HG02943 (cell line): ENCODE results near the gene ATG101.

ENCODE experiments used
- ATAC-seq: cut with Tn5 transposase; IDR thresholded peaks from one replicate; pipeline ENCODE4 v1.9.1; 2021; ENCODE audit warnings: mild to moderate bottlenecking, low read depth, moderate library complexity; ENCODE audit not compliant: unreplicated experiment

The ATG101 gene

DNA sequence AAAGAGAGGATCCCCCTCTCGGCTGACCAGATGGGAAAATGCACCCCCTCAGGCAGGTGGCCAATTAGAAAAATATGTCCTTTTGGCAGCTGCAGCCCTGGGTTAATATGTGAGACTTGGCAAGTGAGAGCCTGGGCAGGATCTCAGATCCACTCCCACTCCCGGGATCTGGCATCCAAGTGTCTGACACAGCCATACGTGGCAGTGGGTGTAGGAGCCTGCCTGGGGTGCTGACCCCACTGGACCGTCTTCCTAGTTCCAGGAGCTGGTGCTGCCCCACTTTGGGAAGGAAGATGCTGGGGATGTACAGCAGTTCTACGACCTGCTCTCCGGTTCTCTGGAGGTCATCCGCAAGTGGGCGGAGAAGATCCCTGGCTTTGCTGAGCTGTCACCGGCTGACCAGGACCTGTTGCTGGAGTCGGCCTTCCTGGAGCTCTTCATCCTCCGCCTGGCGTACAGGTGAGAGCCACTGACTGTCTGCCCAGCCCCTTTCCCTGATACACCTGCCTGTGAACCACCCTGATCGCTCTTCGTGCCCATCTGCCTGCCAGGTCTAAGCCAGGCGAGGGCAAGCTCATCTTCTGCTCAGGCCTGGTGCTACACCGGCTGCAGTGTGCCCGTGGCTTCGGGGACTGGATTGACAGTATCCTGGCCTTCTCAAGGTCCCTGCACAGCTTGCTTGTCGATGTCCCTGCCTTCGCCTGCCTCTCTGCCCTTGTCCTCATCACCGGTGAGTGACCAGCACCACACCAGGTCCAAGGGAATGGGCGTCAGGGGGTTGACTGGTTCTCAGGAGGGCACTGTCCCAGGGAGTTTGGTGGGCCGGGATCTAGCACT, 12.8 kb upstream of the ATG101 start:
- no peak for ATAC-seq

DNA sequence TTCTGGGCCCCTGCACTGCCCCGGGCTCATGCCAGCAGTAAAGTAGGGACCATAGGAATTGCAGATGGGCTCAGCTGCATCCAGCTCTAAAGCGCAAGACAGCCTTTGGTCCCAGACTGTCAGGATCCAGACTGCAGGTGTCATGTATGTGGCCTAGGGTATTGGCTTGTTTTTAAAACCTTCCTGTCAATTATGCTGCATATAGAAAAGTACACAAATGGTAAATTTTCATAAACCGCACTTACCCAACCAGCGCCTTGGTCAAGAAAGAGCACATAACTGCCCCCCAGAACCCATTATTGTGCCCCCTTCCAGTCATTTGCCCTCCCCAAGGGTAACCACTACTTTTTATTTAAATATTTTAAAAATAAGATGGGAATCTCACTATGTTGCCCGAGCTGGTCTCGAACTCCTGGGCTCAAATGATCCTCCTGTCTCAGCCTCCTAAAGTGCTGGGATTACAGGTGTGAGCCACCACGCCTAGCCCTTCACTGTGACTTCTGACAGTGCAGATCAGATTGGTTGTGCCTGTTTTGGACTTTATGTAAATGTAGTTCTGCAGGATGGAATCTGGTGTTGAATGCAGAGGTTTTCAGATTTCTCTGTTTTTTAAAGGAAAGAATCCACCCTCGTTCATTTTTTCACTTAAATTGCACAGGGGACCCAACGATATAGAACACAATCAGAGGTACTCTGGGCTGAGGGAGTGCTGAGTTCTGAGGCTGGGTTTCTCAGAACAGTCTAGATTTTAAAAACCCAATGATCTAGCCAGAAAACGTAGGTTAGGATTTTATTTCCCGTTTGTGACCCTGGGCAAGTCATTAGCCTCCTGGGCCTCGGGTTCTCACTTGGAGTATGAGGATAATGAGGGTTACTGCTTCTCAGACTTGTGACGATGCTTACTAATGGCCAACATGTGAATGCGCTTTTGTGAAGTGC, 11.9 kb upstream of the ATG101 start:
- no peak for ATAC-seq

- ATAC-seq: no peak
Measured at GRCh38 chr12:52058631-52059361, 11.0 kb upstream of the ATG101 start.

- ATAC-seq: no peak
Measured at GRCh38 chr12:52059582-52060497, 9.9 kb upstream of the ATG101 start.

DNA sequence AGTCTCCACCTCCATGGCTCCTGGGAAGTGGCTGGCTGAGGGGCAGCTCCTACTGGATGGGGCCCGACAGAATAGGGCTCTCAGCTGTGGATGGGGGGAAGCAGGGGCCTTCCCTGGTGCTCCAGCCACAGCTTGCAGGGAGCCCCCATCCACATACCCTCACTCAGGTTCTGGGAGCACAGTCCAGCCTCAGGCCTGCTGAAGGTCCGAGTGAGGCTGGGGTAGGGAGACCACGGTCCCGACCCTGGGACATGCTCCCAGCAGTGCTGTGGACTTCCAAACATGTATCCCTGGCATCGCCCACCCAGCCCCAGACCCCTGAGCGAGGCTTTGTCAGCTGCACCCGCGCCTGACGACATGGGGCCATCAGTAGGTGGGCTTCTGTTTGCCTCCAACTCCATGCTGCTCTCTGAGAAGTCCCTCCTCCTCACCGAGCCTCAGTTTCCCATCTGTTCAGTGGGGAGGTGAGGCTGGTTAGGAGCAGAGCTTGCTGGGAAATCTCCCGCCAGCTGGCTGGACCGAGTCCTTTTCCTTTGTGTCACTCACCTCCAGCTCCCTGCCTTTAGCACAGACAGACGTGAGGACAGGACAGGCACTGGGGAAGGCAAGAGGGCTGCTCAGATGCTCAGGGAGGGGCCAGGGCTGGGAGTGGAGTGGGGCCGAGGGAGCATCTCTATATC, 9.1 kb upstream of the ATG101 start:
- no peak for ATAC-seq

- no peak for ATAC-seq
Measured at GRCh38 chr12:52061470-52062166, 8.2 kb upstream of the ATG101 start.

DNA sequence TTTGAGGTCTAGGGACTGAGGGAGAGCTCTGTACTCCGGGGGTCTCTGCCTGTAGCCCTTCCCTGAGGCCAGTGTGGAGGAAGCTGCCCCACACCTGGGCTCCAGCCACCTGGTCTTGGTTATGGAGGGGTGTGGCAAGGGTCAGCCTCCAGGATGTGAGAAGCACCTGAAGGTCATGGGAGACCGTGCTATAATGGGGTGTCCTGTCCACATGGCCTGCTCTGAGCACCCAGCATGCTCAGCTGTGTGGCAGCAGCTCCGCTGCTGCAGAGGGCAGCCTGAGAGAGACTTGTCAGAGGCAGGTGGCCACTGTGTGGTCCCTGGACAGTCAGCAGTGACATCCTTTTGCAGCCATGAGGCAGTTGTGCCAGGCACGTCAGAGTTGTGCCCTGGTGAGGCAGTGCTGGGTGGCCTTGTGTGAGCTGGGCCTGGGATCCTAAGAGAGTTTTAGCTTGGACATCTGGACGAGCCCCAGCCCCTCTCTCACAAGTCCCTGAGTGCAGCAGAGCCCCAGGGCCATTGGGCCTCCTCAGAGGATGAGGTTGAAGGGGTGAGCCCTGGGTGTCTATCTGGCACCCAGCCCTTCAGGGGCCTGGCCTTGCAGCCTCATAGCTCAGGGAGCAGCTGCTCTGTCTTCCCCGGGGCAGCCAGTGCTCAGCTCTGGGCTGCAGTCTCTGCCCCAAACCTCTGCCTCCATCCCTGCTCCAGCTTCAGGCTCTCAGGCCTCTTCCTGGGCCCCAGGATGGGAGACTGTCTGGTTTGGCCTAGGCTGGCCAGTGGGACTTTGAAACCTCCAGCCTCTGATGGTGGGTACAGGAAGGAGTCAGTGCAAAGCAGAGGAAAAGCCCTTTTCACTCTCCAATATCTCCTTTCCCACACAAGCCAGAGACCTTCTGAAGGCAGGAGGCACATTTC, 7.4 kb upstream of the ATG101 start:
- ATAC-seq: no peak

DNA sequence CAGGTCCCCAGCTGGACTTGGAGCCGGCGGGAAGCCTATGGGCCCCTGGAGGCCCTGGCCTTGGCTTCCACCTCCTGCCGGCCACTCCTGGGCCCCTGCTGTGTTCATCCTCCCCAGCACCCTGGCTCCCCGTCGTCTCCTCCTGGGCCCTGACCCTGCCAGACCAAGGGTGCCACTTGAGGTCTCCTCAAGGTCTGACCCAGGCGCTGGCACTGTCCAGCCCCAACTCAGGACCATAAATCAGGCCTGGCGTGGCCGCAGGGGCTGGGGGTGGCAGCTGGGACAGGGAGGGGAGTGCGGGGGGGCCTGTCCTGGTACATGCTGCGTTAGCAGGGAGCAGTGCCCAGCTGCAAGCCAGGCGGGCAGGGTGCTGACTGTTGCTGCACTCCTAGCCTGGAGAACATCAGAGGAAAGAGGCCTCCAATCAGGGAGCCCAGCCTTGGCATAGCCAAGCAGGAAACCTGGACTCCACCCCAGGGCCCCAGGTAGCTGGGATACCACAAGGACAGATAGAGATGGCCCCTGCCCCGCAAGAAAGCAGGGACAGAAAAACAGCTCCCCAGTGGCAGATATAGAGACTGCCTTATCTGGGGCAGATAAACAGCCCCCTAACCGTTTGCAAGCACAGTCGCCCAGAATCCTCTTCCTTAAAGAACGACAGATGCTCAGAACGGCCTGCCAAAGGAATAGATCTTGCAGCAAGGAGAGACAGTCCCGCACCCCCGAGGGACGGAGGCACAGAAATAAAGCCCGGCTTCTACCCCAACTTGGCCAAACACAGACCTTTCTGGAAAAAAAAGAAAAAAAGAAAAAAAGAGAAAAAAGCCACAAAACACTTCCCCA, 6.5 kb upstream of the ATG101 start:
- ATAC-seq: no peak

GRCh38 chr12:52063981-52064649, 5.7 kb upstream of the ATG101 start:
- ATAC-seq: no peak

DNA sequence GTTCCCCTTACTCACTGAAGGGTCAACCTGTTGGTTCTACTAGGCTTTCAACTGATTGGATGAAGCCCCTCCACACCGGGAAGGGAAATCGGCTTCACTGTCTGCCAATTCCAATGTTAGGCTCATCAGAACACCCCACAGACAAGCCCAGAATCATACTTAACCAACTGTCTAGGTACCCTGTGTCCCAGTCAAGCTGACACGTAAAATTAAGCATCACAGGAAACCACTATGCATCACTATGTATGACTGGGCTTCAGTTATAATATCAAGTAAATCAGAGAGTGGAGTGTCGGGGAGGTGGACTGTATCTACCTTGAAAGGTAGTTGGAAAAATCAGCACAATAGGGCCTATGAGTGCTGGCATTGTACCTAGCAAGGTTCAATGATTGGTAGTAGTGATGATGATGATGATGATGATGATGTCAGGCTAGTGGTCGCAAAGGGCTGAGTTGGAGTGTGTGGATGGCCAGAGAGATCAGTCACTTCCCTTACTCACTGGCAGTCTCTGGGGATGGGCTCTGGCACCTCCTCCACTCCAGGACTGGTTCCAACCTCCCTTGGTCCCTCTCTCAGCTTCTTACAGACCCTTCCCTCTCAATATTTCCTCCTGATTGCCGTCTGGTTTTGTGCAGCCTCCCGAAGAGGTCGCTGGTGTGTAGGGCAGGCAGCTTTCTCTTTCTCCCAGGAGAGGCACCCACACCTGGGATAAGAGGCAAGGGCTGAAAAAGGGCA, 3.3 kb upstream of the ATG101 start:
- no peak for ATAC-seq

- ATAC-seq: no peak
Measured at GRCh38 chr12:52067081-52067374, 2.8 kb upstream of the ATG101 start.

GRCh38 chr12:52070185-52070925, 577 bp downstream of the ATG101 start:
- ATAC-seq: peak; percentile 15

DNA sequence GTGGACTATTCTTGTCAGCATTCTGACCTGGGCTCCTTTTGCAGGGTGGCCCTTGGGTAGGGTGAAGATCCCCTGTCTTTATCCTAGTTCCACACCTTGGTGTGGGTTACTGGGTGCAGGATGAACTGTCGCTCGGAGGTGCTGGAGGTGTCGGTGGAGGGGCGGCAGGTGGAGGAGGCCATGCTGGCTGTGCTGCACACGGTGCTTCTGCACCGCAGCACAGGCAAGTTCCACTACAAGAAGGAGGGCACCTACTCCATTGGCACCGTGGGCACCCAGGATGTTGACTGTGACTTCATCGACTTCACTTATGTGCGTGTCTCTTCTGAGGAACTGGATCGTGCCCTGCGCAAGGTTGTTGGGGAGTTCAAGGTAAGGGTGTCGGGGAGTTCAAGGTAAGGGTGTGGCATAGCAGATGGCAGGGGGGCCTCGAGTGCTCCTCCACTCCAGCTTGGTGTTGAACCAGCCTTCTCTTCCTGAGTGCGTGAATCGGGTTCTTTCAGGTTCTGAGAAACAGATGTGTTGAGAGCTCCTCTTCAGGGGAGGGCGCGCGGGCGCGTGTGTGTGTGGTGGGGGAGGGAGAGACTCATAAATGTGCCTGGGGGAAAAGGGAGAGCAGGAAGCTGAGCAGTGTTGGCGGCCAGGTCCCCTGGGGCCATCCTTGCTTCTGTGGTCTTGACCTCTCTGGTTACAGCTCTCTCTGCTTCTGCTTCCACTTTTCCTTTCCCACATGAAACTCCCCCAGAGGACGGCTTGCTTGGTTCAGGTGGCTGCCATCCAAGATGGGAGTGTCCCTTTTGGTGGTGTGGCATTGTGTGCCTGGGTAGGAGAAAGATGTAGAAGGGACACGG, 4.0 kb downstream of the ATG101 start:
- ATAC-seq: no peak
